ENCODE data around the gene RSRC1.
A peak's percentile ranks its signal among the peaks of the same experiment; 100 is the strongest.
"Not testable (repeated sequence)": the region's sequence is repeated elsewhere in the genome, so short reads cannot be mapped to it uniquely, and the experiment has no call there.

The RSRC1 gene

GRCh38 chr3:158101335-158102241 lies 8.3 kb upstream of the RSRC1 start:
- DNase-seq (ENCODE audit: low read depth): no peak

GRCh38 chr3:158102242-158103080 lies 7.4 kb upstream of the RSRC1 start:
- no peak for DNase-seq (ENCODE audit: low read depth)

GRCh38 chr3:158103081-158103886 lies 6.6 kb upstream of the RSRC1 start:
- DNase-seq (ENCODE audit: low read depth): peak; percentile 53

- DNase-seq (ENCODE audit: low read depth): peak; percentile 41
Measured at GRCh38 chr3:158103887-158104327, 6.0 kb upstream of the RSRC1 start.

GRCh38 chr3:158104431-158104921 lies 5.4 kb upstream of the RSRC1 start:
- no peak for DNase-seq (ENCODE audit: low read depth)

- peak; percentile 75 for DNase-seq (ENCODE audit: low read depth)
Measured at GRCh38 chr3:158105119-158105709, 4.7 kb upstream of the RSRC1 start.

GRCh38 chr3:158105710-158106253 lies 4.1 kb upstream of the RSRC1 start:
- DNase-seq (ENCODE audit: low read depth): peak; percentile 75

- peak; percentile 59 for DNase-seq (ENCODE audit: low read depth)
Measured at GRCh38 chr3:158106766-158107471, 3.0 kb upstream of the RSRC1 start.

GRCh38 chr3:158107605-158108444 lies 2.1 kb upstream of the RSRC1 start:
- peak; percentile 25 for DNase-seq (ENCODE audit: low read depth)

- no peak for DNase-seq (ENCODE audit: low read depth)
Measured at GRCh38 chr3:158108445-158108985, 1.4 kb upstream of the RSRC1 start.

GRCh38 chr3:158109295-158109803 lies 540 bp upstream of the RSRC1 start:
- DNase-seq (ENCODE audit: low read depth): no peak

GRCh38 chr3:158110658-158111018 lies 749 bp downstream of the RSRC1 start:
- no peak for DNase-seq (ENCODE audit: low read depth)

- DNase-seq (ENCODE audit: low read depth): no peak
Measured at GRCh38 chr3:158111861-158112260, 2.0 kb downstream of the RSRC1 start.

- not testable (repeated sequence) for DNase-seq (ENCODE audit: low read depth)
Measured at GRCh38 chr3:158113595-158113994, 3.7 kb downstream of the RSRC1 start.

GRCh38 chr3:158120330-158120729 lies 10.4 kb downstream of the RSRC1 start:
- no peak for DNase-seq (ENCODE audit: low read depth)

- DNase-seq (ENCODE audit: low read depth): no peak
Measured at GRCh38 chr3:158121295-158121694, 11.4 kb downstream of the RSRC1 start.

- DNase-seq (ENCODE audit: low read depth): not testable (repeated sequence)
Measured at GRCh38 chr3:158122721-158123120, 12.8 kb downstream of the RSRC1 start.

GRCh38 chr3:158127250-158128219 lies 17.6 kb downstream of the RSRC1 start:
- peak; percentile 46 for DNase-seq (ENCODE audit: low read depth)
